GM12878 (cell line): Measurements from ENCODE around the gene GSE1. TPM values are rescaled to one million over a fixed set of nuclear protein-coding genes. Genes with fewer than 3 reads are reported as not detected.

ENCODE experiments used
- ATAC-seq: fragments of 200-7000 bp; cut with Tn5 transposase; 3 replicates; pipeline ENCODE4 v1.9.1; 2020; ENCODE audit warnings: mild to moderate bottlenecking, moderate library complexity
- BruUV-seq: library from RNA; stranded (reverse); fragments of 400-500 nt; replicated peaks from 2 replicates; lab custom pipeline; 2021; lab: Mats Ljungman, UMichigan
- CTCF ChIA-PET: fragments of 300-600 bp; sonication (Branson Sonifier 250); formaldehyde crosslinking; extraction: SDS; loops from one replicate; lab custom pipeline; 2021; ENCODE audit warnings: inconsistent platforms; lab: Yijun Ruan, JAX
- POLR2A ChIA-PET: fragments of 350-600 bp; formaldehyde crosslinking; extraction: SDS; loops from one replicate; lab custom pipeline; 2021; ENCODE audit warnings: inconsistent platforms; lab: Charles Lee
- RAD21 ChIA-PET: fragments of 300-600 bp; sonication (Branson Sonifier 250); formaldehyde crosslinking; loops from one replicate; lab custom pipeline; 2023; ENCODE audit warnings: antibody characterized with exemption; ENCODE audit not compliant: unreplicated experiment; lab: Charles Lee
- SMC1A ChIA-PET: fragments of 300-600 bp; sonication (Branson Sonifier 250); formaldehyde crosslinking; loops from one replicate; lab custom pipeline; 2023; ENCODE audit not compliant: unreplicated experiment, uncharacterized antibody; lab: Charles Lee
- DNase-seq: peaks from one replicate; pipeline ENCODE4 v3.0.0-alpha.2; 2011; ENCODE audit warnings: low read depth, low spot score
- FAIRE-seq: peaks from 3 replicates; lab custom pipeline; 2011; peaks lifted over from hg19 to GRCh38; lab: Jason Lieb, UNC
- H2AFZ ChIP-seq: 2 replicates; pipeline ENCODE4 v1.6.0; 2011; ENCODE audit warnings: low read depth, low read length, control low read depth; ENCODE audit not compliant: control insufficient read depth
- H3K27ac ChIP-seq: 2 replicates; pipeline ENCODE4 v1.5.1; 2011; ENCODE audit warnings: control low read depth; ENCODE audit not compliant: control insufficient read depth, insufficient read depth
- H3K27me3 ChIP-seq, 2 experiments: replicated peaks in 1 of 2; 2 replicates each; pipeline versions ENCODE4 v1.6.0 to v1.6.1; 2011; ENCODE audit warnings: low read length in 1 of 2; ENCODE audit not compliant: control insufficient read depth in 2 of 2, insufficient read depth in 2 of 2
- H3K36me3 ChIP-seq, 2 experiments: 2 replicates each; pipeline ENCODE4 v1.5.1; 2011; ENCODE audit warnings: low read length in 1 of 2; ENCODE audit not compliant: control insufficient read depth in 2 of 2, insufficient read depth in 2 of 2
- H3K4me1 ChIP-seq: 2 replicates; pipeline ENCODE4 v1.6.1; 2011; ENCODE audit warnings: mild to moderate bottlenecking, low read length, moderate library complexity, mixed read lengths; ENCODE audit not compliant: control insufficient read depth, insufficient read depth
- H3K4me2 ChIP-seq: 2 replicates; pipeline ENCODE4 v1.6.0; 2011; ENCODE audit warnings: control low read depth; ENCODE audit not compliant: control insufficient read depth, insufficient read depth
- H3K4me3 ChIP-seq: fragments of 200-600 bp; sonication (generic); 2 replicates; pipeline ENCODE4 v1.5.1; 2016
- H3K79me2 ChIP-seq: 2 replicates; pipeline ENCODE4 v1.6.0; 2011; ENCODE audit warnings: low read length; ENCODE audit not compliant: control insufficient read depth, insufficient read depth
- H3K9ac ChIP-seq: 2 replicates; pipeline ENCODE4 v1.8.0; 2011; ENCODE audit warnings: low read length, control low read depth, mixed read lengths; ENCODE audit not compliant: control insufficient read depth, insufficient read depth
- H3K9me3 ChIP-seq: replicated peaks from 3 replicates; pipeline ENCODE4 v1.5.1; 2011; ENCODE audit warnings: mild to moderate bottlenecking, low read length; ENCODE audit not compliant: control insufficient read depth, insufficient read depth
- H4K20me1 ChIP-seq: 2 replicates; pipeline ENCODE4 v1.6.0; 2011; ENCODE audit not compliant: control insufficient read depth, insufficient read depth
- BRCA1 ChIP-seq: IDR thresholded peaks from 2 replicates; pipeline ENCODE4 v1.6.1; 2011; ENCODE audit warnings: low read depth, low read length, improper control_type of control experiment
- GATAD2B ChIP-seq: fragments of 450-650 bp; conservative IDR thresholded peaks from 2 replicates; pipeline ENCODE4 v1.6.1; 2017; ENCODE audit warnings: low read depth, mild to moderate bottlenecking, moderate library complexity
- NFYB ChIP-seq: IDR thresholded peaks from 2 replicates; pipeline ENCODE4 v1.6.1; 2011; ENCODE audit warnings: low read depth, mild to moderate bottlenecking, low read length, improper control_type of control experiment, moderate library complexity; ENCODE audit not compliant: insufficient read depth
- POLR2A ChIP-seq: IDR thresholded peaks from 2 replicates; pipeline ENCODE4 v1.6.1; 2011; ENCODE audit warnings: low read depth, mild to moderate bottlenecking, low read length
- POU2F2 ChIP-seq: IDR thresholded peaks from 3 replicates; pipeline ENCODE4 v1.6.1; 2011; ENCODE audit warnings: low read depth, mild to moderate bottlenecking, low read length, borderline replicate concordance
- SMAD1 ChIP-seq: fragments of 450-650 bp; IDR thresholded peaks from 2 replicates; pipeline ENCODE4 v1.6.1; 2018; ENCODE audit warnings: mild to moderate bottlenecking, low read depth; ENCODE audit not compliant: partially characterized antibody
- ZSCAN29 ChIP-seq: fragments of 450-650 bp; IDR thresholded peaks from 2 replicates; pipeline ENCODE4 v1.6.1; 2017; ENCODE audit warnings: mild to moderate bottlenecking, moderate library complexity
- WGBS: methylation state at CpG from one replicate; pipeline ENCODE4 v1.1.6; 2016; ENCODE audit warnings: low lambda C conversion rate; ENCODE audit not compliant: insufficient replicate concordance, insufficient coverage; ENCODE audit errors: missing lambda C conversion rate; 5-methylcytosine and 5-hydroxymethylcytosine counted together
- in situ Hi-C: fragments of 300-500 bp; cut with MboI; formaldehyde crosslinking; loops from 9 replicates; pipeline ENCODE4 v1.14.3; 2018; ENCODE audit warnings: mixed read lengths
- intact Hi-C: fragments of 100-400 bp; cut with micrococcal nuclease; formaldehyde crosslinking; loops from one replicate; pipeline ENCODE4 v1.14.2; 2022; ENCODE audit not compliant: unreplicated experiment
- polyA plus RNA-seq, 11 experiments: library from polyadenylated mRNA; depleted of rRNA in 4 of 11; unstranded in 6 of 11; stranded (reverse) in 5 of 11; fragments of >200 nt; fragmentation: Nextera tagmentation in 4 of 11; fragmentation: Illumina TruSeq in 1 of 11; extraction: Ambion mirVana in 4 of 11; extraction: Trizol in 1 of 11; gene quantifications; 1 replicate in 1 of 11; 2 replicates in 10 of 11; pipeline versions ENCODE4 v1.2.1 to v1.2.3, GENCODE V29; 2011 to 2016; ENCODE audit warnings: inconsistent platforms in 2 of 11, missing spikeins in 2 of 11, low read depth in 1 of 11
- total RNA-seq, 4 experiments: library from RNA; depleted of rRNA in 3 of 4; stranded (reverse); fragments of >200 nt in 3 of 4; fragmentation: Illumina TruSeq in 1 of 4; extraction: Trizol in 1 of 4; gene quantifications; 2 replicates each; pipeline versions ENCODE4 v1.2.1 to v1.2.3, GENCODE V29; 2013 to 2021
- TF ChIP-seq, protein P1 (sequence below): fragments of 450-650 bp; IDR thresholded peaks from 2 replicates; pipeline ENCODE4 v1.6.1; 2017; ENCODE audit warnings: mild to moderate bottlenecking

The GSE1 gene
- total and polyA plus RNA-seq, 10 of the 15 experiments (the other 5 are each of a cell fraction or from before 2014, with no cell fraction given): 4.6 to 58.7 (median 18.2) TPM

DNA sequence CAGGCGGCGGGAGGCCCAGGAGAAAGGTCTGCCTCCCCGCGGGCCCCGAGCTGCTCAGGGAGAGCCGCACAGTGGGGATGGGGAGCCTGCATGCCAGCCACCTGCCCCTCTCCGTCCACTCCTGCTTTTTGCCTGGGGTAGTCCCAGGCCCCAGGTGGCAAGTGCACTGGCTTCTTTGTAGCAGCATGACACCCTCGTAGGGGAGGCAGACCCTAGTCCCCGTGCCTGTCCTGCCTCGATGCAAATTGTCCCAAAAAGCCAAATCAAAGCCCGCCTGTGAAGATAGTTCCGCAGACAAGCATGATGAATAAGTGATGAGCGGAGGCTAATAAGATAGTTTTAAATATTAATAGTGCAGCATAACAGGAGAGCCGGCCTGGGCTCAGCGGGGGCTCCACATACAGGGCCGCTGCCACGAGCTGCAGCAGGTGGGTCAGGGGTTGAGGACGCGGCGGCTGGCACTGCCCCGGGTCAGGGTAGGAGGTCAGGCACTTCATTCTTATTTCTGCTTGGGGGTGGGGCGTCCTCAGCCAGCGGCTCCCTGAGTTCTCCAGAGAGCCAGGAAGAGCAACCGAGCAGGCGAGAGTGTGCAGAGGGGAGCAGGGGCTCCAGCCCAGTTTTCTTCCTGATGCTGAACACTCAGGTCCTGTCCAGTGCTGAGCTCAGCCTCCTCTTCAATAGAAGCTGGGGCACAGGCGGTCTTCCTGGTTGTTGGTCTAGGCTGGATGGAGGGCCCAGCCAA lies 48.8 kb downstream of the GSE1 start:
- no TSS peak for BruUV-seq
- Histone ChIP-seq H3K9me3 (no peaks in the 10 kb centered on the region), H3K36me3 (peaks cover 46 to 64% of the 10 kb centered on the region in 2 experiments), H3K27ac (no peak overlapping the region), H4K20me1 (no peaks in the 10 kb centered on the region), H3K4me3 (no peak overlapping the region), H3K79me2 (no peaks in the 10 kb centered on the region), H3K4me2 (no peak overlapping the region), H3K27me3 (no peaks in the 10 kb centered on the region), H2AFZ (no peak overlapping the region), H3K9ac (no peak overlapping the region), H3K4me1 (no peaks in the 10 kb centered on the region)
- CTCF ChIA-PET: interaction anchor here (0.6 to 4.8 kb wide), 4 partner anchors 36 to 98 kb away, joined by 3 to 29 read pairs (median 5); no protein-coding TSS in a partner anchor
- in situ Hi-C loops: no loop called here
- no peak for DNase-seq
- no peak for FAIRE-seq
- RAD21 ChIA-PET: no interaction called here
- ATAC-seq: no peak
- POLR2A ChIA-PET: no interaction called here
- TF ChIP-seq NFYB: no peak
- no peak for TF ChIP-seq ZSCAN29
- no peak for TF ChIP-seq POU2F2
- TF ChIP-seq SMAD1: no peak
- TF ChIP-seq, protein P1, sequence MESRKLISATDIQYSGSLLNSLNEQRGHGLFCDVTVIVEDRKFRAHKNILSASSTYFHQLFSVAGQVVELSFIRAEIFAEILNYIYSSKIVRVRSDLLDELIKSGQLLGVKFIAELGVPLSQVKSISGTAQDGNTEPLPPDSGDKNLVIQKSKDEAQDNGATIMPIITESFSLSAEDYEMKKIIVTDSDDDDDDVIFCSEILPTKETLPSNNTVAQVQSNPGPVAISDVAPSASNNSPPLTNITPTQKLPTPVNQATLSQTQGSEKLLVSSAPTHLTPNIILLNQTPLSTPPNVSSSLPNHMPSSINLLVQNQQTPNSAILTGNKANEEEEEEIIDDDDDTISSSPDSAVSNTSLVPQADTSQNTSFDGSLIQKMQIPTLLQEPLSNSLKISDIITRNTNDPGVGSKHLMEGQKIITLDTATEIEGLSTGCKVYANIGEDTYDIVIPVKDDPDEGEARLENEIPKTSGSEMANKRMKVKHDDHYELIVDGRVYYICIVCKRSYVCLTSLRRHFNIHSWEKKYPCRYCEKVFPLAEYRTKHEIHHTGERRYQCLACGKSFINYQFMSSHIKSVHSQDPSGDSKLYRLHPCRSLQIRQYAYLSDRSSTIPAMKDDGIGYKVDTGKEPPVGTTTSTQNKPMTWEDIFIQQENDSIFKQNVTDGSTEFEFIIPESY: no peak
- no peak for TF ChIP-seq BRCA1
- TF ChIP-seq GATAD2B: no peak
- peak; percentile 32; the same call in 1 of the 2 replicates for TF ChIP-seq POLR2A
- 94% methylated on average over 25 of the region's 26 CpGs for WGBS
- SMC1A ChIA-PET: no interaction called here
- intact Hi-C loops: no loop called here
